Mucosa of descending colon (tissue), 3 donors: Measurements from ENCODE around the gene DNAH3. TPM values are rescaled to one million over a fixed set of nuclear protein-coding genes. Genes with fewer than 3 reads are reported as not detected.
"Not testable (repeated sequence)": the region's sequence is repeated elsewhere in the genome, so short reads cannot be mapped to it uniquely, and the experiment has no call there.

ENCODE experiments used
- ATAC-seq: fragments of 200-7000 bp; cut with Tn5 transposase; one replicate; pipeline ENCODE4 v1.9.1; 2020; ENCODE audit warnings: mild to moderate bottlenecking, moderate library complexity
- DNase-seq, 3 donors: peaks; one replicate each; pipeline ENCODE4 v3.0.0-alpha.2; 2020
- H3K36me3 ChIP-seq: fragments of 200-600 bp; one replicate; pipeline ENCODE4 v1.8.0; 2021; ENCODE audit warnings: low read depth, mild to moderate bottlenecking
- H3K4me1 ChIP-seq: fragments of 200-600 bp; one replicate; pipeline ENCODE4 v1.8.0; 2021; ENCODE audit warnings: low read depth, mild to moderate bottlenecking
- H3K4me3 ChIP-seq: fragments of 200-600 bp; one replicate; pipeline ENCODE4 v1.8.0; 2021; ENCODE audit warnings: mild to moderate bottlenecking
- H3K9me3 ChIP-seq: fragments of 200-600 bp; one replicate; pipeline ENCODE4 v1.8.0; 2021; ENCODE audit warnings: mild to moderate bottlenecking
- intact Hi-C, 2 donors: fragments of 100-400 bp; cut with DNase I in 1 of 2; cut with micrococcal nuclease in 1 of 2; formaldehyde crosslinking; loops; one replicate each; pipeline versions ENCODE4 v1.11.0 to v1.11.1; 2022; cut with DNase I, micrococcal nuclease
- total RNA-seq, 3 donors: library from RNA; stranded (reverse); fragmentation: NEBNext Ultra II Directional in 2 of 3; extraction: Animal tissue kit (Norgen Biotek cat#: 25700) in 2 of 3; gene quantifications; one replicate each; pipeline versions ENCODE4 v1.2.1 to v1.2.4, GENCODE V29; 2021 to 2023
- TF ChIP-seq, protein P1 (sequence below): fragments of 200-600 bp; IDR thresholded peaks from one replicate; pipeline ENCODE4 v1.8.0; 2022; ENCODE audit warnings: antibody characterized with exemption, mild to moderate bottlenecking
- donor health status: DM: no; HTN: no; CAD: no; lungs with moderate emphysema.
- donor health status: DM: no; HTN: no; CAD: no.
- donor health status: DM: no; HTN: yes; CAD: no.

The DNAH3 gene
- total RNA-seq, 3 donors from 2014 or later = 2.2 to 6.4 (median 2.9) TPM

DNA sequence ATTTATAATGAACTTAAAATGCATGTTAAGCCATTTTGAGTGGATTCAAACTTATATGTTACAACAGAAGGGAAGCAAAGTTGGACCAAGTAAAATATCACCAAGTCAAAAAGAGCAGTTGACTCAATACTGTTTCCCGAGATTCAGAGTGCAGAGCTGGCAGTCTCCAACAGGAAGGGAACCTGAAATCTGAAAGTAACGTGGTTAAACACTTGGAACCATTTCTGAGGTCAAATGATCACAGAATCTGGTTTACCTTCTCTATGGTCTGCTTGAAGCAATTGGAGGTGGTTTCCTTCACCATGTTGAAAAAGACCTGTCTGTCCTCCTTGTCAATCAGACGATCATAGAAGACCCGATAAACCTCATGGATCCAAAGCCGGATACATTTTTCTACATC lies 163.6 kb downstream of the DNAH3 start:
- no peak for ATAC-seq
- Histone ChIP-seq H3K4me3 (no peak overlapping the region), H3K4me1 (no peaks in the 10 kb centered on the region), H3K36me3 (no peaks in the 10 kb centered on the region), H3K9me3 (no peaks in the 10 kb centered on the region)
- TF ChIP-seq, protein P1, sequence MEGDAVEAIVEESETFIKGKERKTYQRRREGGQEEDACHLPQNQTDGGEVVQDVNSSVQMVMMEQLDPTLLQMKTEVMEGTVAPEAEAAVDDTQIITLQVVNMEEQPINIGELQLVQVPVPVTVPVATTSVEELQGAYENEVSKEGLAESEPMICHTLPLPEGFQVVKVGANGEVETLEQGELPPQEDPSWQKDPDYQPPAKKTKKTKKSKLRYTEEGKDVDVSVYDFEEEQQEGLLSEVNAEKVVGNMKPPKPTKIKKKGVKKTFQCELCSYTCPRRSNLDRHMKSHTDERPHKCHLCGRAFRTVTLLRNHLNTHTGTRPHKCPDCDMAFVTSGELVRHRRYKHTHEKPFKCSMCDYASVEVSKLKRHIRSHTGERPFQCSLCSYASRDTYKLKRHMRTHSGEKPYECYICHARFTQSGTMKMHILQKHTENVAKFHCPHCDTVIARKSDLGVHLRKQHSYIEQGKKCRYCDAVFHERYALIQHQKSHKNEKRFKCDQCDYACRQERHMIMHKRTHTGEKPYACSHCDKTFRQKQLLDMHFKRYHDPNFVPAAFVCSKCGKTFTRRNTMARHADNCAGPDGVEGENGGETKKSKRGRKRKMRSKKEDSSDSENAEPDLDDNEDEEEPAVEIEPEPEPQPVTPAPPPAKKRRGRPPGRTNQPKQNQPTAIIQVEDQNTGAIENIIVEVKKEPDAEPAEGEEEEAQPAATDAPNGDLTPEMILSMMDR = no peak
- no peak for DNase-seq
- intact Hi-C loops = no loop called here

DNA sequence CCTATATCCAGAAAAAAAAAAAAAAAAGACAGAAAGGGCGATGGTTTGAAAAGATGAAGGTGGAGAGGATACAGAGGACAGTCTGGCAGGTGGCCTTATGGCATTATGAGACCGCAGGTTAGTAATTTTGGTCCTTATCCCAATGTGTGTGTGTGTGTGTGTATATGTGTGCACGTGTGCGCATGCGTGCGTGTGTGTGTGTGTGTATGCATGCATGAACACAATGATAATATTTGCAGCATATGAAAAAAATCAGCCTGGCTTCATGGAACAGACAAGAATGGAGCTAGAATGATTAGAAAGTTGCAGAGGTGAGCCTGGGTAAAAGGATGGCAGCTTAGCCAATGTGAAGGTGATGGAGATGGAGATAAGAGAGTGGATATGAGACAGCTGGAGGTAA lies 166.6 kb downstream of the DNAH3 start:
- Histone ChIP-seq H3K36me3 (no peaks in the 10 kb centered on the region), H3K4me3 (no peak overlapping the region), H3K9me3 (no peaks in the 10 kb centered on the region), H3K4me1 (no peaks in the 10 kb centered on the region)
- TF ChIP-seq, protein P1 = no peak
- DNase-seq (no peak), ATAC-seq (no peak)
- intact Hi-C loops = no loop called here

DNA sequence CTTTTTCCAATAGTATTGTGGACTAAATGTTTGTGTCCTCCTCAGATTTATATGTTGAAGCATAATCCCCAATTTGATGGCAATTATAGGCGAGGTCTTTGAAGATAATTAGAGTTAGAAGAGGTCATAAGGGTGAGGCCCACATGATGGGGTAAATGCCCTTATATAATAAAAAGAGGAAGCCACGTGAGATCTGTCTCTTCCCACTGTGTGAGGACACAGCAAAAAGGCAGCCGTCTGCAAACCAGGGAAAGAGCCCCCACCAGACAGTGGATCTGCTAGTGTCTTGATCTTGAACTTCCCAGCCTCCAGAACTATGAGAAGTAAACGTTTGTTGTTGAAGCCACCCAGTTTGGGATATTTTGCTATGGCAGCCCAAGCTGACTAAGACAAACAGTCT lies 174.1 kb downstream of the DNAH3 start:
- ATAC-seq (no peak), DNase-seq (no peak)
- TF ChIP-seq, protein P1 = no peak
- Histone ChIP-seq H3K9me3 (no peaks in the 10 kb centered on the region), H3K4me1 (no peaks in the 10 kb centered on the region), H3K36me3 (no peaks in the 10 kb centered on the region), H3K4me3 (no peak overlapping the region)
- intact Hi-C loops = no loop called here

DNA sequence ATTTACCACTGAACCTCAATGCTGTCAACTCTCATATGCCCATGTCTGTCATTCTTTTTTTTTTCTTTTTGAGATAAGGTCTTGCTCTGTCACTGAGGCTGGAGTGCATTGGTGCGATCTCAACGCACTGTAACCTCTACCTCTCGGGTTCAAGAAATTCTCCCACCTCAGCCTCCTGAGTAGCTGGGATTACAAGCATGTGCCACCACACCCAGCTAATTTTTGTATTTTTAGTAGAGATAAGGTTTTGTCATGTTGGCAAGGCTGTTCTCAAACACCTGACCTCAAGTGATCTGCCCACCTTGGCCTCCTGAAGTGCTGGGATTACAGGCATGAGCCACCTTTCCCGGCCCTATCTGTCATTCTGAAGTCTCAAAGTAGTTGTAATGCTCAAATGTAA lies 177.4 kb downstream of the DNAH3 start:
- H3K4me1 ChIP-seq, ATAC-seq, H3K36me3 ChIP-seq, H3K9me3 ChIP-seq, DNase-seq, intact Hi-C loops, H3K4me3 ChIP-seq: not testable (repeated sequence)

DNA sequence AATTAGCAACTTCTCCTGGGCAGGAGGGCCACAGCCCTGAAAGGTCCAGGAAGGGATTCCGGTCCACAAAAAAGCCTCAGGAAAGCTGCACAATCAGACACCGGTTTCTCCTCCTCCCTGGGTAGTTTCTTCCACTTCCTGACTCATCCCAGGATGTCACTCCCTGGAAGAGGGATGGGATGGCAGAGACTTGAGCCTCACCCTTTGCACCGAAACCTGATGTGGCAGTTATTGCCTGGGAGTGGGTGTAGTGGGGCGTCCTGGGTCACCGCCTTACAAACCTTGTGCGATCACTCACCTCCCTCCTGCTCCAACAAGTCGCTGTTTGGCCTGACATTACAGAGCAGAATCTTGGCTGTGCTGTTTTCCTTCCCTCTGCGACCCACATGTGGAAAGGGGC lies 179.2 kb downstream of the DNAH3 start:
- intact Hi-C loops = no loop called here
- no peaks in the 10 kb centered on the region for H3K36me3 ChIP-seq
- ATAC-seq (no peak), DNase-seq (no peak)
- TF ChIP-seq, protein P1 = no peak
- H3K4me1 ChIP-seq = no peaks in the 10 kb centered on the region
- no peaks in the 10 kb centered on the region for H3K9me3 ChIP-seq
- no peak overlapping the region for H3K4me3 ChIP-seq

DNA sequence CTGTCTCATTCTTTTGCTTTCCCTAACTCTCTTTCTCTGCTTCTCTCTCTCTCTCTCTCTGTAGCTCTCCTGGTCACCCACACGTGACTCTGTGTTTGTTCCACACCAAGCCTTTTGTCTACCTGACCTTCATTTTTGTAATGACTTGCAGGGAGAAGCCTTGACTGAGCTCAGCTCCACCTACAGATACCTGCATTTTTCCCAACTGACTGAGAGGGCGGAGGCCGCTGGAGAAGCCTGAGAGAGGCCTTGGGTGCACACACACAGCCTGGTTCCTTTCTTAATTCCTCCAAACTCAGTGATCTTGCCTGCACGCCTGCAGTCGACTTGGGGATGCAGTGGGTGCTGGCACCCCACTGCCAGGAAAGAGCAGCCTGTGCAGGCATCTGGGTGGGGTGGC lies 181.3 kb downstream of the DNAH3 start:
- TF ChIP-seq, protein P1 = no peak
- H3K36me3 ChIP-seq = no peaks in the 10 kb centered on the region
- intact Hi-C loops = no loop called here

More for the DNA sequence above, 181.3 kb downstream of the DNAH3 start:
- no peak overlapping the region for H3K4me3 ChIP-seq
- no peaks in the 10 kb centered on the region for H3K4me1 ChIP-seq
- ATAC-seq = no peak
- no peak for DNase-seq
- H3K9me3 ChIP-seq = no peaks in the 10 kb centered on the region
